Ovary (tissue), 9 donors: ENCODE results near the gene NPL. TPM values are rescaled to one million over a fixed set of nuclear protein-coding genes. Genes with fewer than 3 reads are reported as not detected.

Source experiments
- DNase-seq, 5 donors: peaks; one replicate each; pipeline ENCODE4 v3.0.0-alpha.2; 2019 to 2020
- H3K27ac ChIP-seq, 2 donors: fragments of 200-600 bp; one replicate each; pipeline versions ENCODE4 v1.5.1 to v1.8.0; 2019 to 2022
- H3K27me3 ChIP-seq: fragments of 200-600 bp; one replicate; pipeline ENCODE4 v1.8.0; 2022
- H3K36me3 ChIP-seq: fragments of 200-600 bp; sonication (generic); one replicate; pipeline ENCODE4 v1.5.1; 2019
- H3K4me1 ChIP-seq: one replicate; pipeline ENCODE4 v1.8.1; 2013; ENCODE audit warnings: mild to moderate bottlenecking, moderate library complexity; ENCODE audit not compliant: insufficient read depth
- H3K4me3 ChIP-seq: fragments of 200-600 bp; sonication (generic); one replicate; pipeline ENCODE4 v1.5.1; 2017
- H3K9me3 ChIP-seq, 2 donors: fragments of 200-600 bp in 1 of 2; sonication (generic) in 1 of 2; one replicate each; pipeline versions ENCODE4 v1.5.1 to v1.8.1; 2013 to 2019; ENCODE audit warnings: mild to moderate bottlenecking in 1 of 2, moderate library complexity in 1 of 2
- EP300 ChIP-seq: sonication (generic); formaldehyde crosslinking; IDR thresholded peaks from one replicate; pipeline ENCODE4 v1.6.1; 2017; ENCODE audit warnings: antibody characterized with exemption
- POLR2A ChIP-seq: fragments of 450-650 bp; IDR thresholded peaks from one replicate; pipeline ENCODE4 v1.6.1; 2017; ENCODE audit warnings: antibody characterized with exemption, mild to moderate bottlenecking, moderate library complexity
- WGBS, 3 donors: extraction: QIAGEN DNeasy Blood & Tissue Kit in 1 of 3; methylation state at CpG; one replicate each; pipeline versions ENCODE4 v1.1.5 to v1.1.7; 2013 to 2017; 5-methylcytosine and 5-hydroxymethylcytosine counted together
- intact Hi-C, 4 donors: fragments of 100-400 bp; cut with DNase I; formaldehyde crosslinking; loops; one replicate each; pipeline versions ENCODE4 v1.11.0 to v1.15.1; 2022 to 2023
- polyA plus RNA-seq, 2 donors: library from polyadenylated mRNA; stranded (reverse); fragments of 200-250 nt in 1 of 2; fragments of 350-450 nt in 1 of 2; fragmentation: Illumina TruSeq in 1 of 2; extraction: RNeasy Lipid Tissue Mini Kit (QIAGEN cat#74804) in 1 of 2; gene quantifications; one replicate each; pipeline ENCODE4 v1.2.3, GENCODE V29; 2013 to 2014
- total RNA-seq, 7 donors: library from RNA; depleted of rRNA in 2 of 7; stranded (reverse); fragments of >200 nt in 2 of 7; fragmentation: NEBNext Ultra II Directional in 3 of 7; extraction: Animal tissue kit (Norgen Biotek cat#: 25700) in 3 of 7; gene quantifications; one replicate each; pipeline versions ENCODE4 v1.1.0 to v1.2.4, GENCODE V29; 2016 to 2023
- TF ChIP-seq, protein P1 (sequence below), 3 donors: fragments of 450-650 bp in 2 of 3; fragments of 200-600 bp in 1 of 3; IDR thresholded peaks; one replicate each; pipeline versions ENCODE4 v1.5.1 to v1.8.0; 2016 to 2022; ENCODE audit warnings: antibody characterized with exemption in 3 of 3, mild to moderate bottlenecking in 1 of 3
- donor health status: DM: no; HTN: no; CAD: no; lungs with moderate emphysema.
- donor health status: DM: no; HTN: no; CAD: no.
- donor health status: Bipolar disorder and iron deficiency.
- donor health status: DM: yes; HTN: yes; CAD: no.
- donor health status: DM: no; HTN: no; CAD: no.
- donor health status: DM: yes; HTN: yes; CAD: no.

The NPL gene
- total and polyA plus RNA-seq, 9 donors, result 2.3 to 26.0 (median 3.7) TPM

DNA sequence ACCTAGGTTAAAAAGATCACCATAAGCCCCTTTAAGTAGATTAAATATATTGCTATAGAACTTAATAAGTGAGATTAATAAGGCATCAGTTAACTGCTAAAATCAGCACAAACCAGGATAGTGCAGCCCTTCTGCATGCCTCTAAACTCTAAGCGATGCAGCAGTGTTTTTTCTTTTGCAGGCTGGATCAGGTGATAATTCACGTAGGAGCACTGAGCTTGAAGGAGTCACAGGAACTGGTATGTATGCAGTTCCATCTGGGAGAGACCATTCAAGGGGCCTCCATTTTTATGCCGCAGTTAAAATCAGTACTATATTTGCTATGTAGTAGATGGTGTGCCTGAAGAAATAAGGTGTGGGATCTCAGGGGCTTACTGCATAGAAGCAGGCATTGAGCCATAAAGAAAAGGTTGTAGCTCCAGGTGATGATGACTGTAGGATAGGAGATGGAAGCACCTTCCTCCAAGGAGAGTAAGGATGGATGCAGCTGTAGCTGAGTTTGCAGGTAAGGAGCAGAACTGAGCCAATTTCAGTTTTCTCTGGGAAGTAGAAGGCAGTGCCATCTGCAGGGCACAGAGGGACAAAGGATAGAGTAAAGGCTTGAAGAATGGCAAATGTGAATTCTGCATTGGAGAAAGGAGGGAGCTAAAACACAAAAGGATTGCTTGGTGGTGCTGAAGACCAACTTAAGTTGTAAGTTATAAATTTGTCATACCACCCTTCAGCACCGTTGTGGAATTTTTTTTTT is 22.6 kb downstream of the NPL start:
- 83 to 87% (median 83%) methylated on average over 4 of the region's 4 CpGs for WGBS, 3 donors
- Histone ChIP-seq H3K9me3 (no peaks in the 10 kb centered on the region), H3K27ac (no peak overlapping the region), H3K4me1 (no peaks in the 10 kb centered on the region), H3K36me3 (no peaks in the 10 kb centered on the region), H3K27me3 (no peaks in the 10 kb centered on the region), H3K4me3 (no peak overlapping the region)
- intact Hi-C loops, result loop anchor here in 1 of 4 donors (5.0 kb wide), 1 partner anchor 1465 kb away; no protein-coding TSS in a partner anchor
- no peak for DNase-seq
- TF ChIP-seq, protein P1, sequence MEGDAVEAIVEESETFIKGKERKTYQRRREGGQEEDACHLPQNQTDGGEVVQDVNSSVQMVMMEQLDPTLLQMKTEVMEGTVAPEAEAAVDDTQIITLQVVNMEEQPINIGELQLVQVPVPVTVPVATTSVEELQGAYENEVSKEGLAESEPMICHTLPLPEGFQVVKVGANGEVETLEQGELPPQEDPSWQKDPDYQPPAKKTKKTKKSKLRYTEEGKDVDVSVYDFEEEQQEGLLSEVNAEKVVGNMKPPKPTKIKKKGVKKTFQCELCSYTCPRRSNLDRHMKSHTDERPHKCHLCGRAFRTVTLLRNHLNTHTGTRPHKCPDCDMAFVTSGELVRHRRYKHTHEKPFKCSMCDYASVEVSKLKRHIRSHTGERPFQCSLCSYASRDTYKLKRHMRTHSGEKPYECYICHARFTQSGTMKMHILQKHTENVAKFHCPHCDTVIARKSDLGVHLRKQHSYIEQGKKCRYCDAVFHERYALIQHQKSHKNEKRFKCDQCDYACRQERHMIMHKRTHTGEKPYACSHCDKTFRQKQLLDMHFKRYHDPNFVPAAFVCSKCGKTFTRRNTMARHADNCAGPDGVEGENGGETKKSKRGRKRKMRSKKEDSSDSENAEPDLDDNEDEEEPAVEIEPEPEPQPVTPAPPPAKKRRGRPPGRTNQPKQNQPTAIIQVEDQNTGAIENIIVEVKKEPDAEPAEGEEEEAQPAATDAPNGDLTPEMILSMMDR (IDR thresholded peaks at IDR 0.05), result no peak
- TF ChIP-seq POLR2A, result no peak
- TF ChIP-seq EP300, result no peak

DNA sequence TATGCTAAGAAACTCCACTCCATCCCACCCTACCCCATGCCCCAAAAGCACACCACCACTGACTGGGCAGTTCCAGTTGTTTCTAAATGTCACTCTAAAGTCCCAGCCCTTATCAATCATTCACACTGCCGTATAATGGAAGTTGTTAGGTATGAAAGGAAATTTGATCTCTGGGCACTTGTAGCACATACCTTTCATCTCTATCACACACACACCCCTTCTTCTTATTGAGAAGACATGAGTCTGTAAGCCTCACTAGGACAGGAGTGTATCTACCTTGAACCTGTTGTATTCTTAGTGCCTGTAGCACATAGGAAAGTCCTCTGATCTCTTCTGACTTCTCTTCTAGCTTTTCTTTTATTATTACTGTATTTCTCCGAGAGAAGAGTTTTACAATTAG is 27.3 kb downstream of the NPL start:
- WGBS, 3 donors, result 90 to 94% (median 93%) methylated on average over 2 of the region's 2 CpGs
- Histone ChIP-seq H3K36me3 (no peaks in the 10 kb centered on the region), H3K27me3 (no peaks in the 10 kb centered on the region), H3K27ac (no peak overlapping the region), H3K4me3 (no peak overlapping the region), H3K9me3 (no peaks in the 10 kb centered on the region), H3K4me1 (no peaks in the 10 kb centered on the region)
- intact Hi-C loops, result no loop called here
- no peak for TF ChIP-seq POLR2A
- no peak for TF ChIP-seq EP300
- TF ChIP-seq, protein P1 (IDR thresholded peaks at IDR 0.05), result no peak
- no peak for DNase-seq

DNA sequence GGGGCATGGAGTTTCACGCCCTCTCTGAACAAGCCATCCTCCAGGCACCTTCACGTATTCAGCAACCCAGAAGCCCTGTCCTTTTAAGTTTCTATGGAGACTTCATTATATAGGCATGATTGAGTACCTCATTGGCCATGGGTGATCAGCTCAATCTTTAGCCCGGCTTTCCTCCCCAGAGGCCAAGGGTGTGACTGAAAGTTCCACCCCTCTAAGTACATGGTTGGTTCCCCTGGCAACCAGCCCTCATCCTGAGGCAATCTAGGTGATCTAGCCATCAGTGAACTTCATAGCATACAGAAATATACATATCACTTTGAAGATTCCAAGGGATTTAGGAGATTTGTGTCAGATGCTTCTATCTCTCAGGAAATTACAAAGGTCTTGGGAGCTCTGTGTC is 28.2 kb downstream of the NPL start:
- 87 to 92% (median 87%) methylated on average over 3 of the region's 3 CpGs for WGBS, 3 donors

DNA sequence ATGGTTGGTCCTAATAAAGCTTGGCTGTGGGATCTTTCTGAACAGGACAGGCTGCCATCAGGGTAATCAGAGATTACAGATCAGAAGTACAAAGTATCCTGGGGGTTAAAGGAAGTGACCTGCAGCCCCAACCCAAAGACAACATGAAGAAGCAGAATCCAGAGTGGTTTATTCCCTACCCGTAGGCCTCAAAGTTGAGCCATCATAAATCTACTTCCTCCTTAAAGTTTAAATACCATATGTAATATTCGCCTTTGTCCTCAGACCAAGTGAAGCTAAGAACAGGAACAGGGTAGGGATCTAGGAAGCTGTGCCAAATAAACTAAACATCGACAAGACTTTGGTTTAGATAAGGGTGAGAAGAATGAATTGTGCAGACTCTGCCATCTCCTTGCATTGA is 33.6 kb downstream of the NPL start:
- no peaks in the 10 kb centered on the region for H3K36me3 ChIP-seq

More for the DNA sequence above, 28.2 kb downstream of the NPL start:
- no peaks in the 10 kb centered on the region for H3K36me3 ChIP-seq
- no peaks in the 10 kb centered on the region for H3K9me3 ChIP-seq
- H3K4me1 ChIP-seq, result no peaks in the 10 kb centered on the region
- TF ChIP-seq POLR2A (no peak), EP300 (no peak)
- TF ChIP-seq, protein P1 (IDR thresholded peaks at IDR 0.05), result no peak
- intact Hi-C loops, result no loop called here
- no peaks in the 10 kb centered on the region for H3K27me3 ChIP-seq
- H3K27ac ChIP-seq, result no peak overlapping the region
- H3K4me3 ChIP-seq, result no peak overlapping the region
- DNase-seq, result no peak

More for the DNA sequence above, 33.6 kb downstream of the NPL start:
- DNase-seq, result no peak
- intact Hi-C loops, result no loop called here
- TF ChIP-seq, protein P1 (IDR thresholded peaks at IDR 0.05), result no peak
- TF ChIP-seq EP300 (no peak), POLR2A (no peak)
- Histone ChIP-seq H3K27me3 (no peaks in the 10 kb centered on the region), H3K9me3 (no peaks in the 10 kb centered on the region), H3K4me1 (no peaks in the 10 kb centered on the region), H3K4me3 (no peak overlapping the region), H3K27ac (no peak overlapping the region)
- WGBS, 3 donors, result 80 to 93% (median 88%) methylated on average over 3 of the region's 3 CpGs
